HG02623 (cell line): Measurements from ENCODE around the gene ZNF382.
"Not testable (repeated sequence)": the region's sequence is repeated elsewhere in the genome, so short reads cannot be mapped to it uniquely, and the experiment has no call there.

Source experiments
- ATAC-seq: cut with Tn5 transposase; IDR thresholded peaks from one replicate; pipeline ENCODE4 v1.9.1; 2021; ENCODE audit warnings: moderate library complexity; ENCODE audit not compliant: unreplicated experiment

The ZNF382 gene

GRCh38 chr19:36605101-36605876, at the start of gene ZNF382:
TSS of gene ZNF382 (plus strand) at chr19:36605313. CDS start at chr19:36609915, 4,602 bp downstream.
- peak; percentile 62 for ATAC-seq

- ATAC-seq = no peak
Measured at GRCh38 chr19:36564391-36564790, 40.7 kb upstream of the ZNF382 start.

- no peak for ATAC-seq
Measured at GRCh38 chr19:36572593-36573019, 32.5 kb upstream of the ZNF382 start.

GRCh38 chr19:36573020-36573894, 31.9 kb upstream of the ZNF382 start, which contains the start of gene ZNF529:
TSS of gene ZNF529 (minus strand) at chr19:36573292. CDS start at chr19:36572346, 946 bp downstream.
- peak; percentile 86 for ATAC-seq

- no peak for ATAC-seq
Measured at GRCh38 chr19:36573895-36574720, 31.0 kb upstream of the ZNF382 start.

- no peak for ATAC-seq
Measured at GRCh38 chr19:36574741-36575140, 30.4 kb upstream of the ZNF382 start.

GRCh38 chr19:36577271-36577996, 27.7 kb upstream of the ZNF382 start:
- no peak for ATAC-seq

GRCh38 chr19:36579255-36579654, 25.9 kb upstream of the ZNF382 start:
- no peak for ATAC-seq

- not testable (repeated sequence) for ATAC-seq
Measured at GRCh38 chr19:36602681-36603080, 2.4 kb upstream of the ZNF382 start.

GRCh38 chr19:36604656-36605100, 435 bp upstream of the ZNF382 start:
- peak; percentile 83 for ATAC-seq

GRCh38 chr19:36605877-36606478, 865 bp downstream of the ZNF382 start:
- no peak for ATAC-seq

- ATAC-seq = no peak
Measured at GRCh38 chr19:36627057-36627456, 21.9 kb downstream of the ZNF382 start.

GRCh38 chr19:36635342-36635741, 30.2 kb downstream of the ZNF382 start:
- no peak for ATAC-seq

- no peak for ATAC-seq
Measured at GRCh38 chr19:36638862-36639510, 33.9 kb downstream of the ZNF382 start.

- no peak for ATAC-seq
Measured at GRCh38 chr19:36646746-36647145, 41.6 kb downstream of the ZNF382 start.

- no peak for ATAC-seq
Measured at GRCh38 chr19:36652958-36653357, 47.8 kb downstream of the ZNF382 start.

- ATAC-seq = no peak
Measured at GRCh38 chr19:36665832-36666231, 60.7 kb downstream of the ZNF382 start.

GRCh38 chr19:36668646-36669045, 63.5 kb downstream of the ZNF382 start:
- ATAC-seq = no peak

GRCh38 chr19:36672368-36672767, 67.3 kb downstream of the ZNF382 start:
- no peak for ATAC-seq
